ENCODE measurements around the gene TSPAN18. TPM values are rescaled to one million over a fixed set of nuclear protein-coding genes. Genes with fewer than 3 reads are reported as not detected.

Gene TSPAN18
- total RNA-seq, 4 donors from 2014 or later = 31.1 to 74.6 (median 34.7) TPM

- WGBS, 2 donors (ENCODE audit: low coverage in 1 of 2) = 75% methylated on average over 1 of the region's 7 CpGs; no CpG with 5 or more reads in 1 of the 2 donors
- Histone ChIP-seq H3K9me3 (no peaks in the 10 kb centered on the region), H3K4me1 (peaks cover 0 to 91% (median 15%) of the 10 kb centered on the region in 3 donors), H3K27ac (no peak overlapping the region), H3K4me3 (no peak overlapping the region), H3K36me3 (no peaks in the 10 kb centered on the region), H3K27me3 (no peaks in the 10 kb centered on the region)
- ATAC-seq = no peak
- no peak for TF ChIP-seq EP300 (IDR thresholded peaks at IDR 0.05)
- TF ChIP-seq POLR2A (IDR thresholded peaks at IDR 0.05) = no peak
- TF ChIP-seq POLR2AphosphoS5 (IDR thresholded peaks at IDR 0.05) = no peak
- no peak for TF ChIP-seq CTCF (IDR thresholded peaks at IDR 0.05)
Measured at GRCh38 chr11:44944181-44944852, 217.6 kb downstream of the TSPAN18 start.

GRCh38 chr11:44944853-44945235, 218.1 kb downstream of the TSPAN18 start:
- WGBS, 2 donors (ENCODE audit: low coverage in 1 of 2) = 0% methylated on average over 1 of the region's 3 CpGs
- H3K9me3 ChIP-seq = no peaks in the 10 kb centered on the region
- H3K4me1 ChIP-seq = peaks cover 0 to 91% (median 15%) of the 10 kb centered on the region in 3 donors
- H3K36me3 ChIP-seq = no peaks in the 10 kb centered on the region
- no peak for ATAC-seq
- H3K4me3 ChIP-seq = no peak overlapping the region
- H3K27ac ChIP-seq = peak overlapping the region in 1 of 4 donors; percentile 81
- H3K27me3 ChIP-seq = no peaks in the 10 kb centered on the region
- TF ChIP-seq POLR2A (IDR thresholded peaks at IDR 0.05) (no peak), POLR2AphosphoS5 (IDR thresholded peaks at IDR 0.05) (no peak), EP300 (IDR thresholded peaks at IDR 0.05) (no peak), CTCF (IDR thresholded peaks at IDR 0.05) (no peak)

- H3K27me3 ChIP-seq = no peaks in the 10 kb centered on the region
- peaks cover 0 to 92% (median 15%) of the 10 kb centered on the region in 3 donors for H3K4me1 ChIP-seq
- peak; percentile 44 for ATAC-seq
- no peak overlapping the region for H3K4me3 ChIP-seq
- 73% methylated on average over 3 of the region's 11 CpGs; no CpG with 5 or more reads in 1 of the 2 donors for WGBS, 2 donors (ENCODE audit: low coverage in 1 of 2)
- no peaks in the 10 kb centered on the region for H3K36me3 ChIP-seq
- TF ChIP-seq EP300 (IDR thresholded peaks at IDR 0.05) = no peak
- TF ChIP-seq POLR2A (IDR thresholded peaks at IDR 0.05) = no peak
- no peak for TF ChIP-seq CTCF (IDR thresholded peaks at IDR 0.05)
- TF ChIP-seq POLR2AphosphoS5 (IDR thresholded peaks at IDR 0.05) = no peak
- H3K9me3 ChIP-seq = no peaks in the 10 kb centered on the region
- H3K27ac ChIP-seq = peak overlapping the region in 3 of 4 donors; percentile 53 to 81 (median 74)
Measured at GRCh38 chr11:44945666-44946065, 218.9 kb downstream of the TSPAN18 start.

- H3K27me3 ChIP-seq = no peaks in the 10 kb centered on the region
- peak overlapping the region in 3 of 4 donors; percentile 53 to 81 (median 74) for H3K27ac ChIP-seq
- ATAC-seq = peak; percentile 77
- whole genome bisulfite sequencing, 2 donors (ENCODE audit: low coverage in 1 of 2) = 57% methylated on average over 2 of the region's 12 CpGs; no CpG with 5 or more reads in 1 of the 2 donors
- H3K4me1 ChIP-seq = peaks cover 0 to 92% (median 10%) of the 10 kb centered on the region in 3 donors
- no peaks in the 10 kb centered on the region for H3K9me3 ChIP-seq
- TF ChIP-seq POLR2AphosphoS5 (IDR thresholded peaks at IDR 0.05) = peak; percentile 19
- TF ChIP-seq EP300 (IDR thresholded peaks at IDR 0.05) = no peak
- no peak overlapping the region for H3K4me3 ChIP-seq
- no peaks in the 10 kb centered on the region for H3K36me3 ChIP-seq
Measured at GRCh38 chr11:44946263-44946662, 219.5 kb downstream of the TSPAN18 start.

GRCh38 chr11:44947114-44947513, 220.4 kb downstream of the TSPAN18 start:
- no peaks in the 10 kb centered on the region for H3K27me3 ChIP-seq
- H3K27ac ChIP-seq = peak overlapping the region in 3 of 4 donors; percentile 45 to 81 (median 74)
- no peaks in the 10 kb centered on the region for H3K9me3 ChIP-seq
- no peak for ATAC-seq
- no peak for TF ChIP-seq POLR2A (IDR thresholded peaks at IDR 0.05)
- no peak for TF ChIP-seq CTCF (IDR thresholded peaks at IDR 0.05)
- no peak for TF ChIP-seq POLR2AphosphoS5 (IDR thresholded peaks at IDR 0.05)
- TF ChIP-seq EP300 (IDR thresholded peaks at IDR 0.05) = no peak
- H3K36me3 ChIP-seq = no peaks in the 10 kb centered on the region
- WGBS, 2 donors (ENCODE audit: low coverage in 1 of 2) = 50 to 60% methylated on average over 1 of the region's 9 CpGs
- H3K4me1 ChIP-seq = peaks cover 0 to 86% (median 6%) of the 10 kb centered on the region in 3 donors
- no peak overlapping the region for H3K4me3 ChIP-seq

All from gastroesophageal sphincter (tissue), 4 donors.